GM19468 (cell line): Measurements from ENCODE around the gene FERMT1.
"Not testable (repeated sequence)": the region's sequence is repeated elsewhere in the genome, so short reads cannot be mapped to it uniquely, and the experiment has no call there.

Experiments
- ATAC-seq: cut with Tn5 transposase; IDR thresholded peaks from one replicate; pipeline ENCODE4 v1.9.1; 2021; ENCODE audit warnings: mild to moderate bottlenecking, moderate library complexity, moderate number of reproducible peaks; ENCODE audit not compliant: unreplicated experiment; ENCODE audit errors: extremely low read depth

FERMT1 gene

DNA sequence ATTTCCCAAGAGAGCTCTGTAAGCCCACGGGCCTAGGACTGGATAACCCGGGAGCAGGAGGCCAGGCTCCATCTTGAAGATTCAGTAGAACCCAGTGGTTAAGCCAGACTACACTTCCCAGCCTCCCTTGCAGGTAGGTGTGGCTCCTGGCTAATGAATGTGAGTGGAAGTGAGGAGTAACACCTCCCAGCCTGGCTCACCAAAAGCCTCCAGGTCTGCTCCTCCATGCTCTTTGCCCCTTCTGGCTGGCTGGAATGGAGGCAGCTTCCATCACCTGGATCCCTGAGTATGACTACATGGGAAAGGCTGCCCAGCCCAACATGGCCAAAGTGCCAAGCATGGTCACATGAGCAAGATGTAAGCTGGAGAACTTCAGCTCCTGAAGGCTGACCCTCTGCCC lies 78.7 kb downstream of the FERMT1 start:
- no peak for ATAC-seq

- ATAC-seq: no peak
Measured at GRCh38 chr20:6041808-6042265, 81.0 kb downstream of the FERMT1 start.

GRCh38 chr20:6040958-6041807 lies 81.6 kb downstream of the FERMT1 start:
- no peak for ATAC-seq

- ATAC-seq: no peak
Measured at GRCh38 chr20:6040540-6040939, 82.3 kb downstream of the FERMT1 start.

DNA sequence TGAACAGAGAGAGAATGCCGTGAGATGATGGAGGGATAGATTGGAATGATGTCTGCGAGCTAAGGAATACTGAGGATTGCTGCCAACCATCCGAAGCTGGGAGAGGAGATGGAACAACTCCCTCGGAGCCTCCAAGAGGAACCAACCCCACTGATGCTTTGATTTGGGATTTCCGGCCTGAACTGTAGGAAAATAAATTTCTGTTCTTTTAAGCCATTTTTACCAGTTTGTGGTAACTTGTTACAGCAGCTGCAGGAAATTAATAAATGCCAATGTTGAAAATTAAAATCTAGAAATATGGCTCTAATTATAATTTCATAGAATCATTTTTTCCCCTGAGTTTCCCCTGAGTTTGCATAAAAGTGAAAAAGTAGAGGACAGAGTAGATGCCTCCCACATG lies 83.1 kb downstream of the FERMT1 start:
- ATAC-seq: no peak

- ATAC-seq: no peak
Measured at GRCh38 chr20:6038256-6038655, 84.6 kb downstream of the FERMT1 start.

GRCh38 chr20:6037082-6037481 lies 85.7 kb downstream of the FERMT1 start:
- ATAC-seq: no peak

DNA sequence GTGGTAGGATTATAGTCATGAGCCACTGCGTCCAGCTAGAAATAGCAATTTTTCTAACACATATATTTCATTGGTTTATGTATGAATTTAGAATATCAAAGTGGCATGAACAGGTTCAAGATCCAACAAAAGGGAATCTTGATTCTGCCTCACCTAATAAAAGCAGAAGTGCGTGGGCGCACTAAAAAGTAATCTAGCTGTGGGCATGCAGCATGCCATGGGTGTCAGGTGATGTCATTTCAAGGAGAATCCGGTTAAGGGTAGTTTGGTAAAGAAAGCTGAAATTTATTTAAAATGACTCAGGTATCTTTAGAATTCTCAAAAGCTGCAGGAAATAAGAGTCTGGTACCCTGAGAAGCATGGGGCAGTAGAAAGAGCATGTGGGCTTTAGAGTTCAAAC lies 86.6 kb downstream of the FERMT1 start:
- no peak for ATAC-seq

GRCh38 chr20:6034134-6034969 lies 88.5 kb downstream of the FERMT1 start:
- no peak for ATAC-seq

- not testable (repeated sequence) for ATAC-seq
Measured at GRCh38 chr20:6032907-6033306, 89.9 kb downstream of the FERMT1 start.

- ATAC-seq: no peak
Measured at GRCh38 chr20:6030453-6031080, 92.3 kb downstream of the FERMT1 start.

- ATAC-seq: no peak
Measured at GRCh38 chr20:6029538-6029937, 93.3 kb downstream of the FERMT1 start.

GRCh38 chr20:6028818-6029217 lies 94.0 kb downstream of the FERMT1 start:
- ATAC-seq: no peak

DNA sequence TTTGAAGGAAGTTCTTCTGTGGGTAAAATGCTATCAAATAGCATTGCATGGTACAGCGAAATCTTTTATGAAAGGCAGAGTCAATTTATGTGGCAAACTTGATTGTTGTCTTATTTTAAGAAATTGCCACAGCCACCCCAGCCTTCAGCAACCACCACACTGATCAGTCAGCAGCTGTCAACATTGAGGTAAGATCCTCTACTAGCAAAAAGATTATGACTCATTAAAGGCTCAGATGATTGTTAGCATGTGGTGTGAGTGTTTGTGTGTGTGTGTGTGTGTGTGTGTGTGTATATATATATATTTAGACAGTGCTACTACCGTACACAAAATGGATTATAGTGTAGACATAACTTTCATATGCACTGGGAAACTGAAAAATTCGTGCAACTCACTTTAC lies 96.8 kb downstream of the FERMT1 start:
- no peak for ATAC-seq
